Panc1 (cell line): ENCODE data around the gene RHBDD1.

ENCODE experiments used
- SIN3A ChIP-seq: IDR thresholded peaks from 2 replicates; pipeline ENCODE4 v1.6.1; 2012; ENCODE audit warnings: low read depth, mild to moderate bottlenecking, low read length, moderate library complexity, borderline replicate concordance; ENCODE audit not compliant: insufficient read depth
- TF ChIP-seq, protein P1 (sequence below): fragments of 450-650 bp; IDR thresholded peaks from 2 replicates; pipeline ENCODE4 v1.5.1; 2017; ENCODE audit warnings: mild to moderate bottlenecking

DNA sequence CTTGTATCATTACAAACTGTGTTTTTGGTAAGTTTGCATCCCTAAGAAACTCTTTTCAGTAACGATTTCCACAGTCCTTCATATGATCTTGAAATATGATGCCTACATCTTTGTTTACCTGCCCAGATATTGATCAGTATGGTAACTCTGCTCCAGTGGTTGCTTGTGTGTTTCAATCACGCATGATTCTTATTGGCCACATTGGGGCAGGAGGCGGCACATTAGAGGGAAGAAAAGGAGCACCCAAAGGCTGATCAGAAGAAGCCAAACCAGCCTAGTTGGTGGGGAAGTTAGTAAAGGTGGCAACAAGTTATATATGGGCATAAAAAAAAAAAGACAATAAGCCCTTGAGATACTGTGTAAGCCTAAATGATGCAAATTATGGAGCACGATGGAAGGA is 158.9 kb downstream of the RHBDD1 start:
- TF ChIP-seq, protein P1, sequence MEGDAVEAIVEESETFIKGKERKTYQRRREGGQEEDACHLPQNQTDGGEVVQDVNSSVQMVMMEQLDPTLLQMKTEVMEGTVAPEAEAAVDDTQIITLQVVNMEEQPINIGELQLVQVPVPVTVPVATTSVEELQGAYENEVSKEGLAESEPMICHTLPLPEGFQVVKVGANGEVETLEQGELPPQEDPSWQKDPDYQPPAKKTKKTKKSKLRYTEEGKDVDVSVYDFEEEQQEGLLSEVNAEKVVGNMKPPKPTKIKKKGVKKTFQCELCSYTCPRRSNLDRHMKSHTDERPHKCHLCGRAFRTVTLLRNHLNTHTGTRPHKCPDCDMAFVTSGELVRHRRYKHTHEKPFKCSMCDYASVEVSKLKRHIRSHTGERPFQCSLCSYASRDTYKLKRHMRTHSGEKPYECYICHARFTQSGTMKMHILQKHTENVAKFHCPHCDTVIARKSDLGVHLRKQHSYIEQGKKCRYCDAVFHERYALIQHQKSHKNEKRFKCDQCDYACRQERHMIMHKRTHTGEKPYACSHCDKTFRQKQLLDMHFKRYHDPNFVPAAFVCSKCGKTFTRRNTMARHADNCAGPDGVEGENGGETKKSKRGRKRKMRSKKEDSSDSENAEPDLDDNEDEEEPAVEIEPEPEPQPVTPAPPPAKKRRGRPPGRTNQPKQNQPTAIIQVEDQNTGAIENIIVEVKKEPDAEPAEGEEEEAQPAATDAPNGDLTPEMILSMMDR = peak; percentile 27; the same call in 1 of the 2 replicates
- TF ChIP-seq SIN3A = no peak
